H1 (cell line): ENCODE data around the gene EEF1G. TPM values are rescaled to one million over a fixed set of nuclear protein-coding genes. Genes with fewer than 3 reads are reported as not detected.

ENCODE experiments used
- CTCF ChIA-PET: fragments of 300-600 bp; sonication (Branson Sonifier 250); formaldehyde crosslinking; loops from one replicate; lab custom pipeline; 2021; ENCODE audit not compliant: partially characterized antibody; lab: Charles Lee
- POLR2A ChIA-PET: fragments of 300-600 bp; sonication (Branson Sonifier 250); formaldehyde crosslinking; loops from one replicate; lab custom pipeline; 2021; ENCODE audit warnings: inconsistent platforms; ENCODE audit not compliant: partially characterized antibody; lab: Charles Lee
- DNase-seq, 2 experiments: peaks; one replicate each; pipeline versions ENCODE4 v3.0.0 to v3.0.0-alpha.2; 2010 to 2022; ENCODE audit warnings: low spot score in 2 of 2, low read depth in 1 of 2, mixed read lengths in 1 of 2
- FAIRE-seq: peaks from 2 replicates; lab custom pipeline; 2011; peaks lifted over from hg19 to GRCh38; lab: Jason Lieb, UNC
- H2AFZ ChIP-seq: 2 replicates; pipeline ENCODE4 v1.8.1; 2012; ENCODE audit warnings: low read length, inconsistent platforms
- H2AK5ac ChIP-seq: 2 replicates; pipeline ENCODE4 v1.6.1; 2013; ENCODE audit warnings: low read depth, low read length
- H2BK120ac ChIP-seq: replicated peaks from 2 replicates; pipeline ENCODE3; 2013; ENCODE audit warnings: low read depth, low read length, inconsistent platforms
- H2BK12ac ChIP-seq: 2 replicates; pipeline ENCODE4 v1.6.1; 2013; ENCODE audit warnings: low read depth, low read length
- H2BK15ac ChIP-seq: 2 replicates; pipeline ENCODE4 v1.6.1; 2013; ENCODE audit warnings: low read length
- H2BK20ac ChIP-seq: 2 replicates; pipeline ENCODE4 v1.6.1; 2013; ENCODE audit warnings: low read length
- H2BK5ac ChIP-seq: 2 replicates; pipeline ENCODE4 v1.6.1; 2013; ENCODE audit warnings: low read depth, low read length
- H3K14ac ChIP-seq: 2 replicates; pipeline ENCODE4 v1.6.1; 2013; ENCODE audit warnings: inconsistent platforms; ENCODE audit not compliant: insufficient read length
- H3K18ac ChIP-seq: 2 replicates; pipeline ENCODE4 v1.6.1; 2013; ENCODE audit warnings: low read length; ENCODE audit errors: extremely low read depth
- H3K23ac ChIP-seq: 2 replicates; pipeline ENCODE4 v1.6.1; 2013; ENCODE audit warnings: inconsistent platforms; ENCODE audit not compliant: insufficient read length
- H3K23me2 ChIP-seq: 2 replicates; pipeline ENCODE4 v1.6.1; 2013; ENCODE audit warnings: low read depth, low read length
- H3K27ac ChIP-seq: 2 replicates; pipeline ENCODE4 v1.6.1; 2011; ENCODE audit warnings: low read depth, low read length, inconsistent platforms
- H3K27me3 ChIP-seq, 4 experiments: replicated peaks in 1 of 4; 1 replicate in 1 of 4; 2 replicates in 3 of 4; pipeline versions ENCODE4 v1.6.1 to v1.8.1; 2011 to 2013; ENCODE audit warnings: low read length in 3 of 4, mild to moderate bottlenecking in 3 of 4, inconsistent platforms in 2 of 4, mixed read lengths in 2 of 4, moderate library complexity in 1 of 4; ENCODE audit not compliant: control insufficient read depth in 3 of 4, insufficient read depth in 3 of 4; ENCODE audit errors: extremely low read depth in 1 of 4
- H3K36me3 ChIP-seq, 4 experiments: 2 replicates each; pipeline versions ENCODE4 v1.6.1 to v1.8.1; 2011 to 2013; ENCODE audit warnings: mild to moderate bottlenecking in 4 of 4, low read length in 3 of 4, moderate library complexity in 2 of 4, control low read depth in 1 of 4, inconsistent platforms in 1 of 4; ENCODE audit not compliant: insufficient read depth in 4 of 4, control insufficient read depth in 2 of 4
- H3K4ac ChIP-seq: replicated peaks from 2 replicates; pipeline ENCODE3; 2013; ENCODE audit warnings: low read length, low read depth, mixed read lengths, inconsistent platforms; ENCODE audit not compliant: insufficient read length
- H3K4me1 ChIP-seq, 4 experiments: replicated peaks in 1 of 4; 1 replicate in 1 of 4; 2 replicates in 3 of 4; pipeline versions ENCODE4 v1.6.1 to v1.8.1; 2011 to 2013; ENCODE audit warnings: low read length in 3 of 4, inconsistent platforms in 2 of 4, mixed read lengths in 1 of 4; ENCODE audit not compliant: insufficient read depth in 4 of 4, control insufficient read depth in 3 of 4
- H3K4me2 ChIP-seq, 2 experiments: 2 replicates each; pipeline versions ENCODE4 v1.6.1 to v1.8.1; 2011 to 2013; ENCODE audit warnings: low read depth in 2 of 2, low read length in 2 of 2, control low read depth in 1 of 2, inconsistent platforms in 1 of 2, mild to moderate bottlenecking in 1 of 2; ENCODE audit not compliant: insufficient read depth in 1 of 2
- H3K4me3 ChIP-seq, 4 experiments: fragments of 200-600, 300-600 bp in 1 of 4; sonication (generic), shearing (Covaris generic), sonication (Bioruptor Twin) in 1 of 4; 2 replicates each; pipeline versions ENCODE4 v1.5.1 to v1.8.1; 2011 to 2016; ENCODE audit warnings: low read length in 4 of 4, low read depth in 3 of 4, control low read depth in 2 of 4, inconsistent platforms in 2 of 4, mild to moderate bottlenecking in 2 of 4, mixed read lengths in 1 of 4, moderate library complexity in 1 of 4; ENCODE audit not compliant: insufficient read depth in 2 of 4; ENCODE audit errors: extremely low read depth in 1 of 4
- H3K56ac ChIP-seq: replicated peaks from 2 replicates; pipeline ENCODE3; 2013; ENCODE audit warnings: low read depth, mild to moderate bottlenecking, mixed read lengths, low read length, inconsistent platforms; ENCODE audit not compliant: insufficient read length
- H3K79me1 ChIP-seq: 2 replicates; pipeline ENCODE4 v1.6.1; 2013; ENCODE audit warnings: low read depth, low read length, control low read depth
- H3K79me2 ChIP-seq, 2 experiments: 2 replicates each; pipeline versions ENCODE4 v1.6.1 to v1.8.1; 2012 to 2013; ENCODE audit warnings: low read length in 2 of 2, mild to moderate bottlenecking in 2 of 2, inconsistent platforms in 1 of 2; ENCODE audit not compliant: insufficient read depth in 2 of 2, control insufficient read depth in 1 of 2
- H3K9ac ChIP-seq, 4 experiments: replicated peaks in 1 of 4; 1 replicate in 1 of 4; 2 replicates in 3 of 4; pipeline versions ENCODE4 v1.6.1 to v1.8.1; 2011 to 2013; ENCODE audit warnings: low read depth in 3 of 4, low read length in 3 of 4, control low read depth in 2 of 4, mild to moderate bottlenecking in 2 of 4, moderate library complexity in 2 of 4, inconsistent platforms in 1 of 4; ENCODE audit errors: extremely low read depth in 1 of 4
- H3K9me3 ChIP-seq, 2 experiments: 2 replicates each; pipeline versions ENCODE4 v1.6.1 to v1.8.1; 2012 to 2013; ENCODE audit warnings: mild to moderate bottlenecking in 2 of 2, moderate library complexity in 2 of 2, control low read depth in 1 of 2, inconsistent platforms in 1 of 2, low read depth in 1 of 2, low read length in 1 of 2, mixed read lengths in 1 of 2; ENCODE audit not compliant: insufficient read depth in 2 of 2
- H4K20me1 ChIP-seq, 2 experiments: replicated peaks in 1 of 2; 2 replicates each; pipeline versions ENCODE3 to v1.8.1; 2011 to 2013; ENCODE audit warnings: inconsistent platforms in 2 of 2, low read length in 2 of 2, mild to moderate bottlenecking in 1 of 2; ENCODE audit not compliant: insufficient read depth in 2 of 2, control insufficient read depth in 1 of 2
- H4K5ac ChIP-seq: 2 replicates; pipeline ENCODE4 v1.6.1; 2013; ENCODE audit warnings: low read length, low read depth, mixed read lengths, inconsistent platforms; ENCODE audit not compliant: insufficient read length
- H4K8ac ChIP-seq: 2 replicates; pipeline ENCODE4 v1.8.0; 2013; ENCODE audit warnings: mild to moderate bottlenecking, moderate library complexity, low read length, inconsistent platforms; ENCODE audit not compliant: insufficient read depth; ENCODE audit errors: extremely low read depth
- H4K91ac ChIP-seq: replicated peaks from 2 replicates; pipeline ENCODE3; 2013; ENCODE audit warnings: low read length, mixed read lengths, inconsistent platforms; ENCODE audit not compliant: insufficient read length
- EGR1 ChIP-seq: IDR thresholded peaks from 2 replicates; pipeline ENCODE4 v1.6.1; 2011; ENCODE audit warnings: low read depth, low read length, borderline replicate concordance
- EZH2 ChIP-seq: fragments of 200-600 bp; sonication (generic); IDR thresholded peaks from 2 replicates; pipeline ENCODE4 v1.7.1; 2012; ENCODE audit warnings: low read depth, mild to moderate bottlenecking, moderate library complexity, low read length, inconsistent platforms; ENCODE audit not compliant: severe bottlenecking
- JUN ChIP-seq: IDR thresholded peaks from 2 replicates; pipeline ENCODE4 v1.6.1; 2011; ENCODE audit warnings: low read depth, mild to moderate bottlenecking, improper control_type of control experiment, low read length
- JUND ChIP-seq: IDR thresholded peaks from 2 replicates; pipeline ENCODE4 v1.6.1; 2011; ENCODE audit warnings: mild to moderate bottlenecking, improper control_type of control experiment, low read length
- KDM4A ChIP-seq: IDR thresholded peaks from one replicate; pipeline ENCODE4 v1.7.1; 2012; ENCODE audit warnings: low read depth, mild to moderate bottlenecking, moderate library complexity, low read length, inconsistent platforms; ENCODE audit not compliant: severe bottlenecking
- NRF1 ChIP-seq: IDR thresholded peaks from 2 replicates; pipeline ENCODE4 v1.6.1; 2011; ENCODE audit warnings: mild to moderate bottlenecking, low read depth, low read length, improper control_type of control experiment
- PHF8 ChIP-seq: fragments of 200-600 bp; sonication (generic); conservative IDR thresholded peaks from 2 replicates; pipeline ENCODE4 v1.7.1; 2012; ENCODE audit warnings: low read depth, mild to moderate bottlenecking, inconsistent platforms, low read length, moderate library complexity
- SP1 ChIP-seq: IDR thresholded peaks from 2 replicates; pipeline ENCODE4 v1.6.1; 2011; ENCODE audit warnings: low read depth, low read length
- TAF7 ChIP-seq: optimal IDR thresholded peaks from 2 replicates; pipeline ENCODE3; 2011; ENCODE audit warnings: low read depth, mild to moderate bottlenecking, inconsistent platforms, low read length, moderate library complexity, borderline replicate concordance
- WGBS, 2 experiments: shearing (Covaris generic) in 1 of 2; methylation state at CpG; one replicate each; pipeline versions ENCODE4 v1.1.6 to v1.1.7; 2013 to 2015; ENCODE audit warnings: low lambda C conversion rate in 2 of 2, mixed read lengths in 2 of 2, inconsistent platforms in 1 of 2, low coverage in 1 of 2, missing lambda C conversion rate in 1 of 2; ENCODE audit not compliant: insufficient replicate concordance in 2 of 2, insufficient coverage in 1 of 2, insufficient read length in 1 of 2; ENCODE audit errors: extremely low coverage in 1 of 2, missing lambda C conversion rate in 1 of 2; 5-methylcytosine and 5-hydroxymethylcytosine counted together
- polyA plus RNA-seq, 7 experiments: library from polyadenylated mRNA; depleted of rRNA in 3 of 7; stranded (reverse) in 5 of 7; unstranded in 2 of 7; fragments of >200 nt in 5 of 7; fragments of 200-250 nt in 2 of 7; gene quantifications; 1 replicate in 5 of 7; 2 replicates in 1 of 7; 4 replicates in 1 of 7; pipeline versions ENCODE4 v1.2.1 to v1.2.3, GENCODE V29; 2011 to 2013; ENCODE audit warnings: missing spikeins in 2 of 7, mixed read lengths in 2 of 7
- total RNA-seq: library from RNA; stranded (reverse); fragmentation: NEBNext Ultra II Directional; extraction: Animal tissue kit (Norgen Biotek cat#: 25700); gene quantifications from 2 replicates; pipeline ENCODE4 v1.2.1, GENCODE V29; 2021
- TF ChIP-seq, protein P1 (sequence below): IDR thresholded peaks from 2 replicates; pipeline ENCODE4 v1.6.1; 2012; ENCODE audit warnings: inconsistent platforms

Gene EEF1G
- total and polyA plus RNA-seq, 2 of the 8 experiments (the other 6 are each of a cell fraction or from before 2014, with no cell fraction given), result 1,627 to 1,996 TPM

DNA sequence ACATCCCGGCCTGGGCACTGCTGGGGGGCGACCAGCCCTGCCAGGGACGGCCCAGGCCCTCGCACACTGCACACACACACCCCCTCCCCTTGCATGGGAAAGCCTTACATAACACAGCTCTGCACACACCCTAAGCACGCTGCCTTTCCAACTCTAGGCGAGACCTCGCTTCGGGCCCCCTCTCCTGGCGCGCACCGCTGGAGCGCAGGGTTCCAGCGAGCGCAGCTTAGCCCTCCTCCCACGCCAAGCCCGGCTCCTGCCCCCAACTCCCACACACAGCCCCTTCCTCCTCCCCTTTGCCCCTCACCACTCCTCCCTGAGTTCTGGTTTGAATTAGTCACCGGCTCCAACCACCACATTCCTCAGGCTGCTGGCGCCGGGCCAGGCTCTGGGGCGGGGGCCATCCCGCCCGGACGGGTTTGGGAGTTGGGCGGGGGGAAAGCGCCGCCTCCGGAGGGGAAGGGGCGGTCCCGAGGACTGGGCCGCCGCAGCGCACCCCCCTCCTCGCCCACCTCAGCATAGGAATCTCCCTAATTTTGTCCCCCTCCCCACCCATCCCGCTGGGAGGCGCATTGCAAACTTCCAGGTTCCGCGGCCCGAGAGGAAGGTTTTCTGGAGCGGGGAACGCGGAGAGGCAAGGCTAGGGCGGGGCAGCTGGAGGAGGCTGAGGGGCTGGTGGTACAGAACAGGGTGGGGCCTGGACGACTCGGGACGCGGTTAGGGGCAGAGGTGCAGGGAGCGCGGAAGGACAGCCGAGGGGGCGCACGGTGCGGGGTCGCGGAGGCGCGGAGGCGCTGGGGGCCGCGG, 28.1 kb downstream of the EEF1G start:
- peak overlapping the region; percentile 76; the same call in 1 of the 2 replicates for H4K8ac ChIP-seq
- peak overlapping the region in 2 of 4 experiments; percentile 51 to 53; a peak in 2 of 7 replicates for H3K9ac ChIP-seq
- H2BK5ac ChIP-seq, result peak overlapping the region; percentile 44; the same call in 1 of the 2 replicates
- peak overlapping the region; percentile 87 to 97 for H3K4me2 ChIP-seq
- no peaks in the 10 kb centered on the region for H3K36me3 ChIP-seq
- H3K18ac ChIP-seq, result peak overlapping the region; percentile 83
- H3K79me2 ChIP-seq, result no peaks in the 10 kb centered on the region; a peak in 1 of 4 replicates
- no peak overlapping the region for H3K27ac ChIP-seq
- no peak overlapping the region for H2AFZ ChIP-seq
- H3K4ac ChIP-seq, result no peak overlapping the region
- H3K4me3 ChIP-seq, result peak overlapping the region; percentile 38 to 73 (median 67)
- H2BK120ac ChIP-seq, result peak overlapping the region; percentile 63
- no peak overlapping the region for H3K14ac ChIP-seq
- no peak overlapping the region for H3K56ac ChIP-seq
- peaks cover 27% of the 10 kb centered on the region for H3K23me2 ChIP-seq
- DNase-seq (peak; percentile 53 to 85), FAIRE-seq (no peak)
- no peak overlapping the region for H4K5ac ChIP-seq
- no peak overlapping the region for H3K23ac ChIP-seq
- no peak overlapping the region for H2AK5ac ChIP-seq
- H2BK20ac ChIP-seq, result 0 out of 2 replicates have a peak overlapping the region, but pooled peaks have one; percentile 32
- POLR2A ChIA-PET, result interaction anchor here (0.8 to 7.5 kb wide), 7 partner anchors 7 to 120 kb away, joined by 3 to 59 read pairs (median 4); partner anchors contain the start of genes C11orf98 and CSKMT
- peak overlapping the region; percentile 84; the same call in 1 of the 2 replicates for H2BK12ac ChIP-seq
- H4K91ac ChIP-seq, result peak overlapping the region; percentile 77
- H3K79me1 ChIP-seq, result no peaks in the 10 kb centered on the region
- H3K9me3 ChIP-seq, result no peaks in the 10 kb centered on the region
- CTCF ChIA-PET, result interaction anchor here (0.6 to 5.1 kb wide), 9 partner anchors 10 to 153 kb away, joined by 3 to 179 read pairs (median 34); no protein-coding TSS in a partner anchor
- H3K27me3 ChIP-seq, result peaks cover 34 to 66% (median 61%) of the 10 kb centered on the region in 4 experiments
- peaks cover 5 to 35% (median 22%) of the 10 kb centered on the region in 4 experiments for H3K4me1 ChIP-seq
- H2BK15ac ChIP-seq, result no peak overlapping the region
- 3% methylated on average over 32 of the region's 59 CpGs; no CpG with 5 or more reads in 1 of the 2 experiments for WGBS, 2 experiments
- H4K20me1 ChIP-seq, result peaks cover 8 to 14% of the 10 kb centered on the region in 2 experiments
- TF ChIP-seq PHF8 (peak; percentile 50), EZH2 (peak; percentile 27), JUN (no peak), EGR1 (peak; percentile 94; the same call in 1 of the 2 replicates), TAF7 (no peak), JUND (peak; percentile 31; the same call in 1 of the 2 replicates), KDM4A (peak; percentile 66), SP1 (peak; percentile 35; the same call in 1 of the 2 replicates), NRF1 (no peak)
- TF ChIP-seq, protein P1, sequence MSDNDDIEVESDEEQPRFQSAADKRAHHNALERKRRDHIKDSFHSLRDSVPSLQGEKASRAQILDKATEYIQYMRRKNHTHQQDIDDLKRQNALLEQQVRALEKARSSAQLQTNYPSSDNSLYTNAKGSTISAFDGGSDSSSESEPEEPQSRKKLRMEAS, result peak; percentile 58
